Measurements from ENCODE around the gene GUCY2C. TPM values are rescaled to one million over a fixed set of nuclear protein-coding genes. Genes with fewer than 3 reads are reported as not detected.

GUCY2C gene
- total and polyA plus RNA-seq, 10 of the 15 experiments (the other 5 are each of a cell fraction or from before 2014, with no cell fraction given): 0.08 to 0.60 (median 0.17) TPM

- TF ChIP-seq MEF2A (IDR thresholded peaks at IDR 0.05; ENCODE audit: insufficient read depth, low read depth, low read length) (0 out of 2 replicates have a peak, but pooled peaks have one; percentile 54), ZBTB33 (IDR thresholded peaks at IDR 0.05) (no peak), USF2 (IDR thresholded peaks at IDR 0.05; ENCODE audit: borderline replicate concordance, low read depth, low read length) (no peak), BCL3 (IDR thresholded peaks at IDR 0.05; ENCODE audit: borderline replicate concordance, insufficient read depth, low read depth, low read length, poor library complexity, severe bottlenecking) (no peak), MLLT1 (IDR thresholded peaks at IDR 0.05) (0 out of 2 replicates have a peak, but pooled peaks have one; percentile 44), PAX5 (IDR thresholded peaks at IDR 0.05; ENCODE audit: borderline replicate concordance, low read depth, low read length) (peak; percentile 64; the same call in 1 of the 2 replicates), RELA (IDR thresholded peaks at IDR 0.05; ENCODE audit: borderline replicate concordance, partially characterized antibody) (no peak), ESRRA (IDR thresholded peaks at IDR 0.05; ENCODE audit: low read length) (no peak), RAD51 (IDR thresholded peaks at IDR 0.05) (no peak), NFXL1 (IDR thresholded peaks at IDR 0.05; ENCODE audit: borderline replicate concordance) (no peak), NFYB (IDR thresholded peaks at IDR 0.05; ENCODE audit: insufficient read depth, low read depth, low read length) (no peak), ZBTB40 (IDR thresholded peaks at IDR 0.05; ENCODE audit: borderline replicate concordance) (no peak), RB1 (IDR thresholded peaks at IDR 0.05; ENCODE audit: borderline replicate concordance) (no peak), HDAC6 (IDR thresholded peaks at IDR 0.05; ENCODE audit: unreplicated experiment) (no peak), E2F4 (IDR thresholded peaks at IDR 0.05; ENCODE audit: low read depth, low read length) (no peak), MYB (IDR thresholded peaks at IDR 0.05; ENCODE audit: borderline replicate concordance, low read depth, low read length) (no peak), TARDBP (IDR thresholded peaks at IDR 0.05; ENCODE audit: borderline replicate concordance) (no peak)
Observed at GRCh38 chr12:14614704-14615121, 81.7 kb downstream of the GUCY2C start (continued).

All from GM12878 (cell line).